Measurements from ENCODE around the gene LHFPL6. TPM values are rescaled to one million over a fixed set of nuclear protein-coding genes. Genes with fewer than 3 reads are reported as not detected.

Gene LHFPL6
- total RNA-seq, 1 experiment from 2014 or later: 12.7 TPM

- no peak for DNase-seq (ENCODE audit: low read depth)
Measured at GRCh38 chr13:39462906-39463305, 140.1 kb downstream of the LHFPL6 start.

- no peak for DNase-seq (ENCODE audit: low read depth)
Measured at GRCh38 chr13:39462428-39462827, 140.6 kb downstream of the LHFPL6 start.

- no peak for DNase-seq (ENCODE audit: low read depth)
Measured at GRCh38 chr13:39461685-39462266, 141.2 kb downstream of the LHFPL6 start.

- DNase-seq (ENCODE audit: low read depth): no peak
Measured at GRCh38 chr13:39457274-39457673, 145.7 kb downstream of the LHFPL6 start.

- no peak for DNase-seq (ENCODE audit: low read depth)
Measured at GRCh38 chr13:39455521-39456175, 147.3 kb downstream of the LHFPL6 start.

GRCh38 chr13:39452834-39453233, 150.2 kb downstream of the LHFPL6 start:
- no peak for DNase-seq (ENCODE audit: low read depth)

- DNase-seq (ENCODE audit: low read depth): no peak
Measured at GRCh38 chr13:39452417-39452816, 150.6 kb downstream of the LHFPL6 start.

GRCh38 chr13:39451860-39452301, 151.1 kb downstream of the LHFPL6 start:
- DNase-seq (ENCODE audit: low read depth): no peak

- DNase-seq (ENCODE audit: low read depth): no peak
Measured at GRCh38 chr13:39451301-39451700, 151.7 kb downstream of the LHFPL6 start.

- DNase-seq (ENCODE audit: low read depth): no peak
Measured at GRCh38 chr13:39450176-39450575, 152.8 kb downstream of the LHFPL6 start.

- no peak for DNase-seq (ENCODE audit: low read depth)
Measured at GRCh38 chr13:39448834-39449233, 154.2 kb downstream of the LHFPL6 start.

- DNase-seq (ENCODE audit: low read depth): no peak
Measured at GRCh38 chr13:39446865-39447264, 156.1 kb downstream of the LHFPL6 start.

- no peak for DNase-seq (ENCODE audit: low read depth)
Measured at GRCh38 chr13:39444866-39445265, 158.1 kb downstream of the LHFPL6 start.

GRCh38 chr13:39433651-39434050, 169.3 kb downstream of the LHFPL6 start:
- no peak for DNase-seq (ENCODE audit: low read depth)

- no peak for DNase-seq (ENCODE audit: low read depth)
Measured at GRCh38 chr13:39432196-39432595, 170.8 kb downstream of the LHFPL6 start.

- DNase-seq (ENCODE audit: low read depth): no peak
Measured at GRCh38 chr13:39422845-39423565, 180.0 kb downstream of the LHFPL6 start.

GRCh38 chr13:39419876-39420275, 183.1 kb downstream of the LHFPL6 start:
- DNase-seq (ENCODE audit: low read depth): no peak

GRCh38 chr13:39419068-39419467, 183.9 kb downstream of the LHFPL6 start:
- no peak for DNase-seq (ENCODE audit: low read depth)

GRCh38 chr13:39418424-39418823, 184.6 kb downstream of the LHFPL6 start:
- DNase-seq (ENCODE audit: low read depth): no peak

- DNase-seq (ENCODE audit: low read depth): peak; percentile 64
Measured at GRCh38 chr13:39417643-39418042, 185.3 kb downstream of the LHFPL6 start.

GRCh38 chr13:39417131-39417530, 185.9 kb downstream of the LHFPL6 start:
- peak; percentile 7 for DNase-seq (ENCODE audit: low read depth)

- DNase-seq (ENCODE audit: low read depth): peak; percentile 19
Measured at GRCh38 chr13:39415008-39415802, 187.8 kb downstream of the LHFPL6 start.

Measured in Daoy (cell line).